Memory B cell (primary cell): ENCODE results near the gene SFXN2.
"Not testable (repeated sequence)": the region's sequence is repeated elsewhere in the genome, so short reads cannot be mapped to it uniquely, and the experiment has no call there.

Experiments used
- ATAC-seq: fragments of 150-1000 bp; cut with Tn5 transposase; 2 replicates; pipeline ENCODE4 v1.10.0; 2021; ENCODE audit warnings: low read depth, mild to moderate bottlenecking, moderate library complexity
- DNase-seq, 2 donors: peaks; one replicate each; pipeline ENCODE4 v3.0.0; 2022; ENCODE audit warnings: low spot score in 2 of 2
- H3K27ac Mint-ChIP-seq: one replicate; pipeline ENCODE4 v1.8.0; 2022; ENCODE audit warnings: mild to moderate bottlenecking, moderate library complexity, mixed read lengths
- H3K27me3 Mint-ChIP-seq: one replicate; pipeline ENCODE4 v1.8.0; 2022; ENCODE audit warnings: mixed read lengths
- H3K36me3 Mint-ChIP-seq: one replicate; pipeline ENCODE4 v1.8.0; 2022; ENCODE audit warnings: mild to moderate bottlenecking, mixed read lengths
- H3K4me1 Mint-ChIP-seq: one replicate; pipeline ENCODE4 v1.8.0; 2022; ENCODE audit warnings: mixed read lengths
- H3K4me3 Mint-ChIP-seq: one replicate; pipeline ENCODE4 v1.8.0; 2022; ENCODE audit warnings: mild to moderate bottlenecking, moderate library complexity, mixed read lengths
- H3K9me3 Mint-ChIP-seq: one replicate; pipeline ENCODE4 v1.8.0; 2022; ENCODE audit warnings: mixed read lengths

SFXN2 gene

GRCh38 chr10:102675666-102676533 is 38.5 kb upstream of the SFXN2 start:
- Mint-ChIP-seq H3K4me1 (peaks cover 17% of the 10 kb centered on the region), H3K27me3 (no peaks in the 10 kb centered on the region), H3K36me3 (no peaks in the 10 kb centered on the region), H3K4me3 (peak overlapping the region; percentile 14), H3K27ac (peak overlapping the region; percentile 6), H3K9me3 (no peaks in the 10 kb centered on the region)
- DNase-seq = no peak
- ATAC-seq = peak; percentile 66

GRCh38 chr10:102676534-102677315 is 37.7 kb upstream of the SFXN2 start:
- DNase-seq = no peak
- no peaks in the 10 kb centered on the region for H3K36me3 Mint-ChIP-seq
- H3K27me3 Mint-ChIP-seq = no peaks in the 10 kb centered on the region
- H3K4me3 Mint-ChIP-seq = no peak overlapping the region
- ATAC-seq = no peak
- no peak overlapping the region for H3K27ac Mint-ChIP-seq
- H3K4me1 Mint-ChIP-seq = peaks cover 17% of the 10 kb centered on the region
- no peaks in the 10 kb centered on the region for H3K9me3 Mint-ChIP-seq

GRCh38 chr10:102677331-102678067 is 36.9 kb upstream of the SFXN2 start:
- no peaks in the 10 kb centered on the region for H3K27me3 Mint-ChIP-seq
- H3K4me3 Mint-ChIP-seq = no peak overlapping the region
- no peak overlapping the region for H3K27ac Mint-ChIP-seq
- no peak for DNase-seq
- peaks cover 2% of the 10 kb centered on the region for H3K36me3 Mint-ChIP-seq
- ATAC-seq = no peak
- peaks cover 17% of the 10 kb centered on the region for H3K4me1 Mint-ChIP-seq
- no peaks in the 10 kb centered on the region for H3K9me3 Mint-ChIP-seq

- peaks cover 2% of the 10 kb centered on the region for H3K36me3 Mint-ChIP-seq
- no peak overlapping the region for H3K4me3 Mint-ChIP-seq
- peaks cover 17% of the 10 kb centered on the region for H3K4me1 Mint-ChIP-seq
- DNase-seq (no peak), ATAC-seq (no peak)
- no peaks in the 10 kb centered on the region for H3K27me3 Mint-ChIP-seq
- no peak overlapping the region for H3K27ac Mint-ChIP-seq
- H3K9me3 Mint-ChIP-seq = no peaks in the 10 kb centered on the region
These were observed 36.4 kb upstream of the SFXN2 start for GRCh38 chr10:102678068-102678400.

GRCh38 chr10:102678842-102679289 is 35.6 kb upstream of the SFXN2 start:
- Mint-ChIP-seq H3K36me3 (peaks cover 2% of the 10 kb centered on the region), H3K4me1 (peaks cover 14% of the 10 kb centered on the region), H3K27me3 (no peaks in the 10 kb centered on the region), H3K9me3 (no peaks in the 10 kb centered on the region), H3K27ac (peak overlapping the region; percentile 39), H3K4me3 (no peak overlapping the region)
- ATAC-seq = peak; percentile 36
- DNase-seq = no peak

- Mint-ChIP-seq H3K4me3 (no peak overlapping the region), H3K36me3 (peaks cover 2% of the 10 kb centered on the region), H3K27me3 (no peaks in the 10 kb centered on the region), H3K9me3 (no peaks in the 10 kb centered on the region), H3K27ac (no peak overlapping the region), H3K4me1 (peaks cover 10% of the 10 kb centered on the region)
- no peak for DNase-seq
- no peak for ATAC-seq
These were observed 34.8 kb upstream of the SFXN2 start for GRCh38 chr10:102679596-102679995.

- Mint-ChIP-seq H3K36me3 (peaks cover 8% of the 10 kb centered on the region), H3K4me3 (no peak overlapping the region), H3K9me3 (no peaks in the 10 kb centered on the region), H3K27ac (no peak overlapping the region), H3K27me3 (no peaks in the 10 kb centered on the region), H3K4me1 (peaks cover 4% of the 10 kb centered on the region)
- no peak for ATAC-seq
- DNase-seq = no peak
These were observed 32.7 kb upstream of the SFXN2 start for GRCh38 chr10:102681696-102682095.

- Mint-ChIP-seq H3K36me3 (peaks cover 8% of the 10 kb centered on the region), H3K4me1 (peaks cover 4% of the 10 kb centered on the region), H3K27me3 (no peaks in the 10 kb centered on the region), H3K9me3 (no peaks in the 10 kb centered on the region), H3K27ac (no peak overlapping the region), H3K4me3 (no peak overlapping the region)
- ATAC-seq (no peak), DNase-seq (no peak)
These were observed 32.0 kb upstream of the SFXN2 start for GRCh38 chr10:102682416-102682815.

- H3K9me3 Mint-ChIP-seq = no peaks in the 10 kb centered on the region
- no peaks in the 10 kb centered on the region for H3K27me3 Mint-ChIP-seq
- peaks cover 4% of the 10 kb centered on the region for H3K4me1 Mint-ChIP-seq
- DNase-seq (no peak), ATAC-seq (no peak)
- H3K4me3 Mint-ChIP-seq = no peak overlapping the region
- H3K36me3 Mint-ChIP-seq = peaks cover 8% of the 10 kb centered on the region
- H3K27ac Mint-ChIP-seq = no peak overlapping the region
These were observed 31.5 kb upstream of the SFXN2 start for GRCh38 chr10:102682981-102683380.

GRCh38 chr10:102683736-102684135 is 30.7 kb upstream of the SFXN2 start:
- DNase-seq = no peak
- H3K27me3 Mint-ChIP-seq = no peaks in the 10 kb centered on the region
- peaks cover under 1% of the 10 kb centered on the region for H3K4me1 Mint-ChIP-seq
- H3K27ac Mint-ChIP-seq = no peak overlapping the region
- ATAC-seq = no peak
- no peak overlapping the region for H3K4me3 Mint-ChIP-seq
- no peaks in the 10 kb centered on the region for H3K9me3 Mint-ChIP-seq
- H3K36me3 Mint-ChIP-seq = peaks cover 8% of the 10 kb centered on the region

GRCh38 chr10:102691285-102692066 is 23.0 kb upstream of the SFXN2 start:
- Mint-ChIP-seq H3K4me1 (no peaks in the 10 kb centered on the region), H3K36me3 (peaks cover 2% of the 10 kb centered on the region)
- DNase-seq = no peak

GRCh38 chr10:102695401-102695800 is 19.0 kb upstream of the SFXN2 start:
- not testable (repeated sequence) for ATAC-seq, H3K27ac Mint-ChIP-seq, H3K4me1 Mint-ChIP-seq, H3K9me3 Mint-ChIP-seq, H3K27me3 Mint-ChIP-seq, H3K4me3 Mint-ChIP-seq, DNase-seq
- H3K36me3 Mint-ChIP-seq = peaks cover 18% of the 10 kb centered on the region

More at GRCh38 chr10:102691285-102692066, 23.0 kb upstream of the SFXN2 start:
- H3K27me3 Mint-ChIP-seq = no peaks in the 10 kb centered on the region
- ATAC-seq = no peak
- no peak overlapping the region for H3K4me3 Mint-ChIP-seq
- no peaks in the 10 kb centered on the region for H3K9me3 Mint-ChIP-seq
- no peak overlapping the region for H3K27ac Mint-ChIP-seq

GRCh38 chr10:102696736-102697135 is 17.7 kb upstream of the SFXN2 start:
- Mint-ChIP-seq H3K4me3 (no peak overlapping the region), H3K9me3 (no peaks in the 10 kb centered on the region), H3K36me3 (peaks cover 18% of the 10 kb centered on the region), H3K4me1 (no peaks in the 10 kb centered on the region), H3K27me3 (no peaks in the 10 kb centered on the region), H3K27ac (no peak overlapping the region)
- DNase-seq = no peak
- ATAC-seq = no peak
